Measurements from ENCODE around the gene SPEN.

DNA sequence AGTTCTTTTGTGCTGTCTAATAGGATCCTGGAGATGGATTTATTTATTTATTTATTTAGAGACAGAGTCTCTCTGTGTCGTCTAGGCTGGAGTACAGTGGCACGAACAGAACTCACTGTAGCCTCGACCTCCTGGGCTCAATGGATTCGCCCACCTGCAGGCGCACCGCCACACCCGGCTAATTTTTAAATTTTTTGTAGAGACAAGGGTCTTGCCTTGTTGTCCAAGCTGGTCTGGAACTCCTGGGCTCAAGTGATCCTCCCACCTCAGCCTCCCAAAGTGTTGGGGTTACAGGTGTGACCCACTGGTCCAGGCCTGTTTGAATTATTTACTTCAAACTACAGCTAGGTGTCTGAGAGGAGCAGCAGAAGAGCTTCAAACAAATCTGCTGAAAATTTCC is 9.6 kb upstream of the SPEN start:
- TF ChIP-seq CTCF (IDR thresholded peaks at IDR 0.05; ENCODE audit: low read length) (no peak), EZH2 (optimal IDR thresholded peaks at IDR 0.05; ENCODE audit: low read depth, low read length) (no peak), EZH2phosphoT487 (IDR thresholded peaks at IDR 0.05; ENCODE audit: low read length) (no peak)

All from MM.1S (cell line).